A673 (cell line): ENCODE measurements around the gene EEPD1. TPM values are rescaled to one million over a fixed set of nuclear protein-coding genes. Genes with fewer than 3 reads are reported as not detected.

Source experiments
- BruUV-seq: library from RNA; stranded (reverse); fragments of 400-500 nt; replicated peaks from 2 replicates; lab custom pipeline; 2021; lab: Mats Ljungman, UMichigan
- CTCF ChIA-PET: fragments of 300-600 bp; sonication (Branson Sonifier 250); formaldehyde crosslinking; loops from one replicate; lab custom pipeline; 2022; ENCODE audit warnings: antibody characterized with exemption; lab: Charles Lee
- POLR2A ChIA-PET: fragments of 300-600 bp; sonication (Branson Sonifier 250); formaldehyde crosslinking; loops from one replicate; lab custom pipeline; 2022; ENCODE audit warnings: antibody characterized with exemption; ENCODE audit not compliant: low non-redundant PET; lab: Charles Lee
- DNase-seq: peaks from one replicate; pipeline ENCODE4 v3.0.0-alpha.2; 2015; ENCODE audit warnings: low spot score
- H3K27ac ChIP-seq: fragments of 200-600 bp; sonication (generic); 2 replicates; pipeline ENCODE4 v1.5.1; 2016; ENCODE audit warnings: mixed run types, low read depth, mild to moderate bottlenecking, mixed read lengths, antibody characterized with exemption, low read length; ENCODE audit not compliant: poor library complexity, severe bottlenecking
- H3K27me3 ChIP-seq: fragments of 200-600 bp; sonication (generic); replicated peaks from 2 replicates; pipeline ENCODE4 v1.6.1; 2017; ENCODE audit warnings: mixed run types, low read depth, mild to moderate bottlenecking, mixed read lengths, antibody characterized with exemption, low read length; ENCODE audit not compliant: insufficient read depth, poor library complexity
- H3K36me3 ChIP-seq: fragments of 200-600 bp; sonication (generic); 2 replicates; pipeline ENCODE4 v1.6.1; 2016; ENCODE audit warnings: mixed run types, mild to moderate bottlenecking, mixed read lengths, antibody characterized with exemption, low read length; ENCODE audit not compliant: insufficient read depth, poor library complexity, severe bottlenecking
- H3K4me1 ChIP-seq: fragments of 200-600 bp; sonication (generic); 2 replicates; pipeline ENCODE4 v1.6.1; 2017; ENCODE audit warnings: mixed run types, mild to moderate bottlenecking, mixed read lengths, antibody characterized with exemption, low read length; ENCODE audit not compliant: insufficient read depth, poor library complexity, severe bottlenecking
- H3K4me3 ChIP-seq: fragments of 200-600 bp; sonication (generic); 2 replicates; pipeline ENCODE4 v1.5.1; 2016; ENCODE audit warnings: low read depth, mixed run types, mild to moderate bottlenecking, mixed read lengths, low read length; ENCODE audit not compliant: poor library complexity, severe bottlenecking
- H3K9me3 ChIP-seq: fragments of 200-600 bp; sonication (generic); 2 replicates; pipeline ENCODE4 v1.6.1; 2016; ENCODE audit warnings: mixed run types, low read depth, mild to moderate bottlenecking, mixed read lengths, antibody characterized with exemption, low read length; ENCODE audit not compliant: poor library complexity, severe bottlenecking
- CTCF ChIP-seq: fragments of 300-800, 200-600 bp; sonication (generic); conservative IDR thresholded peaks from 2 replicates; pipeline ENCODE4 v1.5.1; 2017; ENCODE audit warnings: low read depth, mild to moderate bottlenecking, antibody characterized with exemption, low read length, moderate library complexity, mixed read lengths
- EZH2 ChIP-seq: fragments of 200-600 bp; sonication (generic); IDR thresholded peaks from 2 replicates; pipeline ENCODE4 v1.6.1; 2017; ENCODE audit warnings: borderline replicate concordance, low read depth, mild to moderate bottlenecking, mixed read lengths, antibody characterized with exemption, low read length; ENCODE audit not compliant: poor library complexity, severe bottlenecking
- intact Hi-C: fragments of 100-400 bp; cut with micrococcal nuclease; formaldehyde crosslinking; loops from one replicate; pipeline ENCODE4 v1.10.0; 2022; ENCODE audit not compliant: unreplicated experiment
- total RNA-seq: library from RNA; stranded (reverse); gene quantifications from 2 replicates; pipeline ENCODE4 v1.2.3, GENCODE V29; 2021

The EEPD1 gene
- total RNA-seq, 1 experiment from 2014 or later = 2.5 TPM

- no peak overlapping the region for H3K27ac ChIP-seq
- no peaks in the 10 kb centered on the region for H3K36me3 ChIP-seq
- ChIA-PET POLR2A (interaction anchor here (0.6 kb wide), 1 partner anchor 196 kb away, joined by 3 read pairs; no protein-coding TSS in a partner anchor), CTCF (no interaction called here)
- no peaks in the 10 kb centered on the region for H3K4me1 ChIP-seq
- no peak for TF ChIP-seq EZH2
- no peak for TF ChIP-seq CTCF
- no peak for DNase-seq
- H3K9me3 ChIP-seq = no peaks in the 10 kb centered on the region
- no TSS peak for BruUV-seq
- H3K27me3 ChIP-seq = no peaks in the 10 kb centered on the region
- intact Hi-C loops = no loop called here
- H3K4me3 ChIP-seq = no peak overlapping the region
These were observed 46.3 kb downstream of the EEPD1 start for GRCh38 chr7:36199329-36199728.

DNA sequence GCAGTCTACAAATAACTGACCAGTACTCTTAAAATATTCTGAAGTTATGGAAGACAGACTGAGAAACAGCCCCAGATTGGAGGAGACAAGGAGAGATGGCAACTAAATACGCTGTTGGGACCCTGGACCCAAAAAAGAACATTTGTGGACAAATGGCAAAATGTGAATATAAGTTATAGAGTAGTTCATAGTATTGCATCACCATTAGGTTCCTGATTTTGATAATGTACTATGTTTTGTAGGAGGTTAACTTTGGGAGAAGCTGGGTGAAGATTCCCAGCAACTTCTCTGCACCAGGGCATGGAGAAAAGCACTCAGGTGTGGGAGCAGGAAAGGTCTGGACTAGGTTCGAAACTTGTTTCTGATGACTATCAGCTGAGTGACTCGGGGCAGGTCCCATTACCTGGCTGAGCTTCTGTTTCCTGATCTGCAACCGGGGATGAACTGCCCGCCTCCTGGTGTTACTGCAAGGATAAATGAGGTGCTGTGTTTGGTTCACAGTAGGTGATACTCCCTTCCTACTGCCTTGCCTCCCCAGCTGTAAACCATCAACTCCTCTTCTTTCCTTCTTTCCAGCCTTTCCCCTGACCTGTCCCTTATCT is 48.2 kb downstream of the EEPD1 start:
- CTCF ChIA-PET = no interaction called here
- POLR2A ChIA-PET = no interaction called here
- intact Hi-C loops = no loop called here
- no peak overlapping the region for H3K27ac ChIP-seq
- no peaks in the 10 kb centered on the region for H3K36me3 ChIP-seq
- H3K4me1 ChIP-seq = no peaks in the 10 kb centered on the region
- no TSS peak for BruUV-seq
- TF ChIP-seq CTCF (no peak), EZH2 (no peak)
- H3K4me3 ChIP-seq = no peak overlapping the region
- no peaks in the 10 kb centered on the region for H3K9me3 ChIP-seq
- no peak for DNase-seq
- H3K27me3 ChIP-seq = no peaks in the 10 kb centered on the region

DNA sequence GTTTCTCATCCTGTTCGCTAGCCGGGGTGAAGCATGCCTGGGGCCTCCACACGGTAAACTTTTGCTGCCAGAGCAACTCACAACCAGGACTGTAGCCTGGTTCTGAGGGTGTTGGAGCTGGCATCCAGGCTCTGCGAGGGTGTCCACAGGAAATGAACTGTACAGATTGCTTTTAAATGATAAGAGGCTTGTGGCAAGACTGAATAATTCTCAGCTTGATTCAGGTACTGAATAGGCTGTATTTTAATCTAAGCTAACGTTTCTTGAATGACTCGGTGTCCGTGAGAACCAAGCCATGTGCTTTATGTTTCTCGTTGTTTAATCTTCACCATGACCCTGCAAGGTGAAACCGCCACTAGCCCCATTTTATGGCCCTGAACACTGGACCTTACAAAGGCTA is 49.3 kb downstream of the EEPD1 start:
- CTCF ChIA-PET = no interaction called here
- no peaks in the 10 kb centered on the region for H3K9me3 ChIP-seq
- no peaks in the 10 kb centered on the region for H3K36me3 ChIP-seq
- TF ChIP-seq CTCF (no peak), EZH2 (no peak)
- no TSS peak for BruUV-seq
- H3K27ac ChIP-seq = no peak overlapping the region
- intact Hi-C loops = no loop called here
- POLR2A ChIA-PET = no interaction called here
- no peaks in the 10 kb centered on the region for H3K27me3 ChIP-seq
- no peak overlapping the region for H3K4me3 ChIP-seq
- no peaks in the 10 kb centered on the region for H3K4me1 ChIP-seq
- no peak for DNase-seq
